AG20443 (cell line): Measurements from ENCODE around the gene ALDH3B2.
"Not testable (repeated sequence)": the region's sequence is repeated elsewhere in the genome, so short reads cannot be mapped to it uniquely, and the experiment has no call there.

Source experiments
- DNase-seq: peaks from one replicate; pipeline ENCODE4 v3.0.0; 2012; ENCODE audit warnings: low spot score, mixed read lengths

ALDH3B2 gene

GRCh38 chr11:67662142-67662834 is 12.1 kb downstream of the ALDH3B2 start:
- no peak for DNase-seq

GRCh38 chr11:67660752-67661151 is 13.7 kb downstream of the ALDH3B2 start:
- DNase-seq: not testable (repeated sequence)

- DNase-seq: not testable (repeated sequence)
Measured at GRCh38 chr11:67659651-67660165, 14.7 kb downstream of the ALDH3B2 start.

- DNase-seq: no peak
Measured at GRCh38 chr11:67657300-67657699, 17.1 kb downstream of the ALDH3B2 start.

GRCh38 chr11:67656278-67656922 is 18.0 kb downstream of the ALDH3B2 start:
- DNase-seq: no peak

- DNase-seq: no peak
Measured at GRCh38 chr11:67654225-67654624, 20.2 kb downstream of the ALDH3B2 start.

- no peak for DNase-seq
Measured at GRCh38 chr11:67652965-67653845, 21.2 kb downstream of the ALDH3B2 start.

- DNase-seq: no peak
Measured at GRCh38 chr11:67651976-67652781, 22.2 kb downstream of the ALDH3B2 start.

GRCh38 chr11:67649634-67650510 is 24.6 kb downstream of the ALDH3B2 start:
- no peak for DNase-seq

GRCh38 chr11:67648796-67649613 is 25.4 kb downstream of the ALDH3B2 start:
- no peak for DNase-seq

GRCh38 chr11:67648140-67648795 is 26.2 kb downstream of the ALDH3B2 start:
- DNase-seq: no peak

- no peak for DNase-seq
Measured at GRCh38 chr11:67647471-67647870, 27.0 kb downstream of the ALDH3B2 start.

GRCh38 chr11:67646535-67647336 is 27.7 kb downstream of the ALDH3B2 start:
- DNase-seq: no peak

- no peak for DNase-seq
Measured at GRCh38 chr11:67645521-67646461, 28.6 kb downstream of the ALDH3B2 start.

GRCh38 chr11:67644472-67645418 is 29.7 kb downstream of the ALDH3B2 start:
- no peak for DNase-seq

GRCh38 chr11:67644042-67644441 is 30.4 kb downstream of the ALDH3B2 start:
- DNase-seq: no peak
